Mammary epithelial cell (primary cell): Measurements from ENCODE around the gene FILIP1.

Source experiments
- EZH2 ChIP-seq: IDR thresholded peaks from 2 replicates; pipeline ENCODE4 v1.6.1; 2012; ENCODE audit warnings: low read length, inconsistent platforms, borderline replicate concordance
- TF ChIP-seq, protein P1 (sequence below), 2 donors: IDR thresholded peaks in 1 of 2; conservative IDR thresholded peaks in 1 of 2; 2 replicates each; pipeline ENCODE4 v1.5.1; 2011 to 2012; ENCODE audit warnings: inconsistent platforms in 2 of 2, low read length in 2 of 2, mild to moderate bottlenecking in 2 of 2, control low read depth in 1 of 2, low read depth in 1 of 2; ENCODE audit not compliant: insufficient read depth in 1 of 2; ENCODE audit errors: extremely low read depth in 1 of 2

DNA sequence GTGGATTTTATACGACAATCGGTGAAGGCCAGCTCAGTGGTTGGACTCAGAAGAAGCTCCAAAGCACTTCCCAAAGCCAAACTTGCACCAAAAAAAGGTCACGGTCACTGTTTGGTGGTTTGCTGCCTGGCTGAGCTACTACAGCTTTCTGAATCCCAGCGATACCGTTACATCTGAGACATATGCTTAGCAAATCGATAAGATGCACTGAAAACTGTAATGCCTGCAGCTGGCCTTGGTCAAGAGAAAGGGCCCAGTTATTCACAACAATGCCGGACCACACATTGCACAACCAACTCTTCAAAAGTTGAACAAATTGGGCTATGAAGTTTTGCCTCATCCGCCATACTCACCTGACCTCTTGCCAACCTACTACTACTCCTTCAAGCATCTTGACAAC is 70.2 kb downstream of the FILIP1 start:
- TF ChIP-seq, protein P1, sequence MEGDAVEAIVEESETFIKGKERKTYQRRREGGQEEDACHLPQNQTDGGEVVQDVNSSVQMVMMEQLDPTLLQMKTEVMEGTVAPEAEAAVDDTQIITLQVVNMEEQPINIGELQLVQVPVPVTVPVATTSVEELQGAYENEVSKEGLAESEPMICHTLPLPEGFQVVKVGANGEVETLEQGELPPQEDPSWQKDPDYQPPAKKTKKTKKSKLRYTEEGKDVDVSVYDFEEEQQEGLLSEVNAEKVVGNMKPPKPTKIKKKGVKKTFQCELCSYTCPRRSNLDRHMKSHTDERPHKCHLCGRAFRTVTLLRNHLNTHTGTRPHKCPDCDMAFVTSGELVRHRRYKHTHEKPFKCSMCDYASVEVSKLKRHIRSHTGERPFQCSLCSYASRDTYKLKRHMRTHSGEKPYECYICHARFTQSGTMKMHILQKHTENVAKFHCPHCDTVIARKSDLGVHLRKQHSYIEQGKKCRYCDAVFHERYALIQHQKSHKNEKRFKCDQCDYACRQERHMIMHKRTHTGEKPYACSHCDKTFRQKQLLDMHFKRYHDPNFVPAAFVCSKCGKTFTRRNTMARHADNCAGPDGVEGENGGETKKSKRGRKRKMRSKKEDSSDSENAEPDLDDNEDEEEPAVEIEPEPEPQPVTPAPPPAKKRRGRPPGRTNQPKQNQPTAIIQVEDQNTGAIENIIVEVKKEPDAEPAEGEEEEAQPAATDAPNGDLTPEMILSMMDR (conservative IDR thresholded peaks at IDR 0.05 in 1 of 2, IDR thresholded peaks at IDR 0.05 in 1 of 2; ENCODE audit: extremely low read depth in 1 of 2, insufficient read depth in 1 of 2, low read depth in 1 of 2, low read length in 2 of 2): no peak
- no peak for TF ChIP-seq EZH2
